Measurements from ENCODE around the gene PHOSPHO2. TPM values are rescaled to one million over a fixed set of nuclear protein-coding genes. Genes with fewer than 3 reads are reported as not detected.

The PHOSPHO2 gene
- polyA plus RNA-seq, 4 donors: 10.3 to 19.7 (median 14.7) TPM

Other genes with a start within 250 kb of the PHOSPHO2 start
- gene BBS5, start 215.0 kb upstream of the PHOSPHO2 start, polyA plus RNA-seq (ENCODE audit: insufficient read length in 4 of 4): 10 to 100 TPM; 10.6 to 18.3 (median 14.0) TPM
- 1 to 10 TPM in 3 of 4 donors, under 1 TPM in 1; 0.76 to 2.7 (median 1.5) TPM for gene KLHL41, start 184.8 kb upstream of the PHOSPHO2 start, polyA plus RNA-seq (ENCODE audit: insufficient read length in 4 of 4)
- gene FASTKD1, start 120.6 kb upstream of the PHOSPHO2 start, polyA plus RNA-seq (ENCODE audit: insufficient read length in 4 of 4): 10 to 100 TPM; 26.8 to 47.3 (median 36.4) TPM
- 100 to 1,000 TPM in 3 of 4 donors, 10 to 100 TPM in 1; 84.1 to 111 (median 102) TPM for gene PPIG, start 110.1 kb upstream of the PHOSPHO2 start, polyA plus RNA-seq (ENCODE audit: insufficient read length in 4 of 4)
- gene CFAP210, start 64 bp upstream of the PHOSPHO2 start, polyA plus RNA-seq (ENCODE audit: insufficient read length in 4 of 4): 1 to 10 TPM; 1.6 to 3.1 (median 2.6) TPM
- gene KLHL23, start 39.4 kb downstream of the PHOSPHO2 start, polyA plus RNA-seq (ENCODE audit: insufficient read length in 4 of 4): 10 to 100 TPM; 25.9 to 41.5 (median 35.4) TPM
- gene SSB, start 104.4 kb downstream of the PHOSPHO2 start, polyA plus RNA-seq (ENCODE audit: insufficient read length in 4 of 4): 100 to 1,000 TPM; 165 to 206 (median 183) TPM
- gene METTL5, start 130.4 kb downstream of the PHOSPHO2 start, polyA plus RNA-seq (ENCODE audit: insufficient read length in 4 of 4): 10 to 100 TPM; 44.4 to 50.5 (median 48.0) TPM
- gene UBR3, start 133.0 kb downstream of the PHOSPHO2 start, polyA plus RNA-seq (ENCODE audit: insufficient read length in 4 of 4): 10 to 100 TPM; 30.4 to 47.2 (median 39.1) TPM